GM19397 (cell line): ENCODE results near the gene XXYLT1.
"Not testable (repeated sequence)": the region's sequence is repeated elsewhere in the genome, so short reads cannot be mapped to it uniquely, and the experiment has no call there.

ENCODE experiments used
- ATAC-seq: cut with Tn5 transposase; IDR thresholded peaks from one replicate; pipeline ENCODE4 v1.9.1; 2021; ENCODE audit warnings: mild to moderate bottlenecking, moderate library complexity; ENCODE audit not compliant: unreplicated experiment

Gene XXYLT1

DNA sequence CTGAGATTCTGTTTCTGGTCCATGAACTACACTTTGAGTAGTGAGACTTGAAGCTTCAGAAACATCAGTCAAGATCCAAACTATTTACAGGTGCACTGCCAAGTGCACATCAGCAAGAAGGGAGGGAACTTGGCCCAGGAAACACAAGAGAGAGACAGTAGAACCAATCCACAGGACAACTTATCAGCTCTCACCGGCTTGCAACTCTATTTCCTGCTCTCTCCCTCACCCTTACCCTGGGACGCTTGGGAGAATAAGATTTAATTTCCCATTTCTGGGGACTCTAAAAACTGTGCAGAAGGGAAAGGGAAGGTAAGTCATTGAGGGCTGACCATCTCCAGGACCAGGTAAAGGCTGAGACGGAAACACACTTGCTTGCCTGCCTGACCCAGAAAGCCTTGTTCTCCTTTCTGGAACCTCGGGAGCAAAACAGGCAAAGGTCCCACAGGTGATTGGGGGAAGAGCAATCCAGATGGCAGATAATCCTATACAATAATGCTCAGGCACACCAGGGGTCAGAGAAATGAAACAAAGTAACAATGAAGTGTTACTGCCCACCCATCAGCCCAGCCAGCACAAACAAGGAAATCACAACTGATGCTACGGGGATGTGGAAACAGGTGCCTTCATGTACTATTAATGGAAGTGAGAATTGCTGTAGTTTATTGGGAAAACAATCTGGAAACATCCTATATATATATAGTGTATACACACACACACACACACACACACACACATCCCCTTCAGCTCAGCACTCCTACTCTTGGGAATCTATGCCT, 154.4 kb downstream of the XXYLT1 start:
- no peak for ATAC-seq

DNA sequence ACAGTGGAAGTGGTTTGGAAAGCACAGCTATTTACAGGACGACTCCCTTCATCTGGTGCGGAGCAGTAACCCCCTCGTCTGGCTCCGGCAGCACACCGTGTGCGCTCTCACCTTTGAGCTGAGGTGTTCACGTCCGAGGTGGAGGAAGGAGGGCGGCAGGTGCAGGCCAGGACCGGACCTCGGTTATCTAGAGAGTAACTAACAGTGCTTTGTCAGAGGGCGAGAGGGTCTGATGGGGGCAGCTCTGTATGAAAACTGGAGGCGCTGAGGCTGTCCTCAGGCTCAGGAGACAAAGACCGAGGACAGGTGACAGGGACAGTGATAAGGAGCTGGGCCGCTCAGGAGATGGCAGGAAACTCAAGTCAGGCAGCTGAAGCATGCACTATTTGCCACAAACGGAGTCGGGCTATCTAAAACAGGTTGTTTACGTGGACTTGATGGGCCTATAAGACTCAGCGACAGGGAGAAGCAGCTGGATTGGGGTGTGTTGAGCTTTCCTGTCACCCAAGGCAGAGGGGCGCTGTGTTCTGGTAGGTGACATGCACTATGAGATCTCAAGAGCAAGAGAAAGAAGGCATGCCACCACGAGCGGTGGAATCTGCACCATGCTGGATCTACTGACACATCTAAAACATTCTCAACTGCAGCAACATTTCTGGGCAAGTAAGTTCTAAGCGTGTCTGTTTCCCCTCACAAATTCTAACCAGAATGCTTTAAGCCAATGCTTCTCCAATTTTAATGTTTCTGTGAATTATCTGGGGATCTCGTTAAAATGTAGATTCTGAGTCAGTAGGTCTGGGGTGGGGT, 155.2 kb downstream of the XXYLT1 start:
- ATAC-seq = no peak

DNA sequence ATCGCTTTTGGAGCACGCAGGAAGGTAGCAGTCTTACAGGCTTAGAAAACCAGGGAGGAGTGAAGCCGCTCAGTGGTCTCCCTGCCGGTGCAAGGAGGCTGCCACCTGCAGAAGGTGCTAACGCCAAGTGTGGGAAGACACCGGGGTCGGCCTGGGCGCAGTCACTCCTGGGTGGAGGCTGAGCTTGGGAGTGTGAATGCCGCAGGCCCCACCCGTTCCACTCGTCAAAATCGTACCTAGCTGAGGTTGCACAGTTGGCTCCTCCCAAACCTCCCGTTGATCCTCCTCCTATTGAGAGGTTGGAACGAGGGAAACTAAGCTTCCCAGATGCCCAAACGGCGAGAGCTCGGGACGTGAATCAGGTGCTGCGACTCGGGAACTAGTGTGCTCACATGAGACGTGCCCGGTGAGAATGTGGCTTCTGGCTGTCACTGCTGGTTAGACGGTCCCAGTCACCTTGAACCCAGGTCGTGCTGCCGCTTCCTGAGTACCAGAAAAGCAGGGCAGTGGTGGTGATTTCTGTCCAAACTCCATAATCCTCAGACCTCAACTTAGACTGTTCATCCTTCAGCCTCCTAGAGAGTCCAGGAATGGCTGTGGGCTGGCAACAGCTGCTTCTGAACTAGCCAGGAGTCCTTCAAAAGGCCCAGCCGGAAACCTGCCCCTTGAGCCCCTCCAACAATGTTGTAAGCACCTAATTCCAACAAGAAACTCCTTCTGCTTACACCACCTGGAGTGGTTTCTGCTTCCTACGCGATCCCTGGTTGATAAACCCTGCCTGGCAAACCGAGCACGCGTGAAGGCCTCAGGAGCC, 156.0 kb downstream of the XXYLT1 start:
- no peak for ATAC-seq

DNA sequence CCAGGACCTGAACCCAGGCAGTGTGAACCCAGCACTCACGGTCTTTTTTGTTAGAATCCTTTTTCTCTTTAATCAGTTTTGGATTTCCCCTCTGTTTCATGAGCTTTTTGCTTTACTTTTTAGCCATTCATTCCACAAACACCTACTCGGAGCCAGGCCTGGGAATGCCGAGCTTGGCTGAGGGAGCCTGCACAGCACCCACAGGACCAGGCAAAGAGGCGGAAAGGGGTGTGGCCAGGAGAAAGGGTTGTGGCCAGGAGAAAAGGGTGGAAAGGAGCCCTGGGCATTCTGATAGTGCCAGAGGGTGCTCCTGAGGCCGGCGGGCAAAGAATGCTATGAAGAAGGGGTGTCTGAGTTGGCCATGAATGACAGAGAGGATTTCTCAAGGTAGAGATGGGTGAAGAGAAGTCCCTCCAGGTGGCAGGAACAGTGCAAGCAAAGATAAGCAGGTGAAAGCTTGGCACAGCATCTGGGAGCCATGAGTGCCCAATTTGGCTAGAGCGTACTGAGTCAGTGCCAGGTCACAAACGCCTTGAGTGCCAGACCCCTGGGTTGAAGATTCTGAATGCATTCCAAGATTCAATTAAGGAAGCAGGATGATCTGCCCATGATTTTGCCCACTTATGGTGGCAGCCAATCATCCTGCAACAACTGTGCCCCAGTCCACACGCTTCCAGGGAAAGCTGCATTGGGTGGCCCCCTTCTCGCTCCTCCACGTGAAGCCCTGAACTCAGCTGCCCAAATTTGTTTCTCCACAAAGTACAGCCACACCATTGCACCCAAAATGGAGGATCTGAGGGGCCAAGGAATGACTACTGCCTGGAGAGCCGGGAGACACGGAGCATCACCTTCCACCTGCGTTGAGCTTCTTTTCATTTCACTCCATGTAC, 157.2 kb downstream of the XXYLT1 start:
- no peak for ATAC-seq

DNA sequence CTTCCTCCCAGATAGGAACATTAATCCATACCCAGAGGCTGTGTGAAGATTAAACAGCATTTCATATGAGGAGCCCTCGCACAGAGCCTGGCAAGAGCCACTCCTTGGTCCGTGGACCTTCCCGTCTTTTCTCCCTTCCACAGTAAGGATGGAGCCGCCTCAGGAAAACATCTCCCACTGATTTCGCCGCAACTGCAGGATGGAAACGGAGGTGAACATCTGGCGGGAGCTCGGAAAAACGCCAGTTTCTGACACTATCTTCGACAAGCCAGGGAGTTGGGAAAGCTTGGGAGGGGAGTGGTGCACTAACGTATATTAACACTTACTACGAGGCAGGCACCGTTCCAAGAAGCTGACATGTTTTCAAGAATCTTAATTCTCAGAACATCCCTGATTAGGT, 157.9 kb downstream of the XXYLT1 start:
- no peak for ATAC-seq

DNA sequence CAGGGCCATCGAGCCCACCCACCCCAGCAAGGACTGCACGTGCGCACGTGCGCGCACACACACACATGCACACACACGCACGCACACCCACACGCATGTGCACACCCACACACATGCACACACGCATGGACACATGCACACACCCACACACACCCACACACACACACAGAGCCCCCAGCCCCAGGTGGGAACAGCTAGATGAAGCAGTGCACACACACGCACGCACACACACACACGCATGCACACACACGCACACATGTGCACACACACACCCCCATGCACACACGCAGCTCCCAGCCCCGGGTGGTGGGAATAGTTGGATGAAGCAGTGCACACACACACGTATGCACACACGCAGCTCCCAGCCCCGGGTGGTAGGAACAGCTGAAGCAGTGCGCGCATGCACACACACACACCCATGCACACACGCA, 158.6 kb downstream of the XXYLT1 start:
- no peak for ATAC-seq

DNA sequence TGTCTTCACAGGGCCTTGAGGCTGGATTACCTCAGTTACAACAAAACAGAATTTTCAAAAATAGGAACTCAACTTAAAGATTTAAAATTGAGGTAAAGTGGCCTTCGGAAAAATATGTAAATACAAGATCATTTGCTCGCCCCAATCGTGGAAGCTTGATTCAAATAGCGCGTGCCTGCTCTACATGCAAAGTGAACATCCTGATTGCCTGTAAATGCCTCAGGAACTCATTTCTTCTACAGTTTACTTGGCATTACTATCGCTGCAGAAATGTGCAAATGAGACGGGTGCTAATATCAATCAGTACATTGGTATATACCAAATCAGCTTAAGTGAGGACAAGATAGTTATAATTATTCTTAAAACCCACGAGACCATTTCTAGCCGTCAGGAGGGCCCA, 159.2 kb downstream of the XXYLT1 start:
- ATAC-seq = no peak

DNA sequence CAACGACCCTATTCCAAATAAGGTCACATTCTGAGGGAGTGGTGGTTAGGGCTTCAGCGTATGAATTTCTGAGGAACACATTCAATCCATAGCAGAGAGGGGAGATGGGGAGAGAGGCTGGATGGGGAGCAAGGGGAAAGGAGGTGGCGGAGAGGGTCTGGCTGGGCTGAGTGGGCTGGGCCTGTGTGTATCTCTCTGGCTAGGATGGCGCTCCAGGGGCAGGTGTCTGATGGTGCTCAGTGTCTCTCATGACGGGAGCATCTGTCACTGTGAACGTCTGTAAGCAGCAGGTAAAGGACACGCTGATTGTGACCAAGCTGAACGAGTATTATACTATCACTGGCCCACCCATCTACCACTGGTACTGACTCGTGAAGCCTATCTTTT, 159.6 kb downstream of the XXYLT1 start:
- no peak for ATAC-seq

DNA sequence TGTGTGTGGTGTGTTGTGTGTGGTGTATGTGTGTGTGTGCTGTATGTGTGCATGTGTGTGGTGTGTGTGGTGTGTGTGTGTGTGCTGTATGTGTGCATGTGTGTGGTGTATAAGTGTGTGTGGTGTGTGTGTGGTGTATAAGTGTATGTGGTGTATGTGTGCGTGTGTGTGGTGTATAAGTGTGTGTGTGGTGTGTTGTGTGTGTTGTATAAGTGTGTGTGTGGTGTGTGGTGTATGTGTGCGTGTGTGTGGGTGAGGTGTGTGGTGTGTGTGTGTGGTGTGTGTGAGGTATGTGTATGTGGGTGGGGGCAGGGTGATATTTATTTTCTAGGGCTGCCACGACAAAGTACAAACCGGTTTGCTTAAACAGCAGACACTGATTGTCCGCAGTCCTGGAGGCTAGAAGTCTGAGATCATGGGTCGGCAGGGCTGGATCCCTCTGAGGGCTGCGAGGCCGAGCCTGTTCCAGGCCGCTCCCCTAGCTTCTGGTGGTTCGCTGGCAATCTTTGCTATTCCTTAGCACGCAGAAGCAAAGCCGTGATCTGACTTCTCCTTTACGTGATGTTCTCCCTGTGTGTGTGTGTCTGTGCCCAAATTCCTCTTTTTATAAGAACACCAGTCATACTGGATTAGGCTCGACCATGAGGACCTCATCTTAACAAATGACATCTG, 160.2 kb downstream of the XXYLT1 start:
- no peak for ATAC-seq

DNA sequence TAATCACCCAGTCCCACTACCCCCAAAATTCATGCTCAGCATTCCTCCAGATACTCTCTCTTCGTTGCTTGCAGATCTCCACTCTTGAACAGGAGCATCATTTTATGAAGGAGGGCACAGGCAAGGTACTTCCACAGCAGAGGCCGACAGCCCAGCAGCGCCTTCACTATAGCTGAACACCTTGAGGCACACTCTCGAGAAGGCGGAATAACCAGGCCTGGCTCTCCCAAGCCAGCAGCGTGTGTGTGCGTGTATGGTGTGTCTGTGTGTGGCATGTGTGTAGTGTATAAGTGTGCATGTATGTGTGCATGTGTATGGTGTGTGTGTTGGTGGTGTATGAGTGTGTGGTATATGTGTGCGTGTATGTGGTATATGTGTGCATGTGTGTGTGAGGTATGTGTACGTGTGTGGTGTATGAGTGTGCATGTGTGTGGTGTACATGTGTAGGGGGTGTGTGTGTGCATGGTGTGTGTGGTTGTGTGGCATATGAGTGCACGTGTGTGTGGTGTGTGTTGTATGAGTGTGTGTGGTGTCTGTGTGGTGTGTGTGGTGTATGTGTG, 161.8 kb downstream of the XXYLT1 start:
- no peak for ATAC-seq

DNA sequence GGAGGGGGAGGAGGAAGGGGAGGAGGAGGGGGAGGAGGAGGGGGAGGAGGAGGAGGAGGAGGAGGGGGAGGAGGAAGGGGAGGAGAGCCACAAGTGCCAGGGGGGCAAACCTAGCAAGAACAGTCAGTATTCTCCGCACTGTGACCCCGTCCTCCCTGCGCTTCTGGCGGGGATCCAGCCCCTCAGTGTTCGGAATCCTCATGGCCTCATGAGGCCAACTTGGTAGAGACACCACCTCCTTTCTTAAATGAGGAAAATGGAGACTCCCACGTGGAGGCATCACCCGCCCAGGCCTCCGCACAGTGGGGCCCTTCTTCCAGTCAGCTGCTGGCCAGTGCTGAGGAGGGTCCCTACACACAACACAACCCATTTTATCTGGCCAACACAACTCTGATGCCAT, 163.4 kb downstream of the XXYLT1 start:
- no peak for ATAC-seq

DNA sequence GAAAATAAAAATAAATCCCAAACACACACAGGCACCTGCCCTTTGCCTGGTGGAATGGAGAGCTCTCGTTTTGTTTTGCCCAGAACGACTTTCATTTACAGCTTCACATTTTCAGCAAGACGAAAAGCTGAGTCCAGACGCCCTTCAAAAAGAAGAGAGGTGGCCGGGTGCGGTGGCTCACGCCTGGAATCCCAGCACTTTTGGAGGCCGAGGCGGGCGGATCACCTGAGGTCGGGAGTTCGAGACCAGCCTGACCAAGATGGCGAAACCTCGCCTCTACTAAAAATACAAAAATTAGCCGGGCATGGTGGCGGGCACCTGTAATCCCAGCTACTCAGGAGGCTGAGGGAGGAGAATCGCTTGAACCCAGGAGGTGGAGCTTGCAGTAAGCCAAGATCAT, 163.9 kb downstream of the XXYLT1 start:
- not testable (repeated sequence) for ATAC-seq

DNA sequence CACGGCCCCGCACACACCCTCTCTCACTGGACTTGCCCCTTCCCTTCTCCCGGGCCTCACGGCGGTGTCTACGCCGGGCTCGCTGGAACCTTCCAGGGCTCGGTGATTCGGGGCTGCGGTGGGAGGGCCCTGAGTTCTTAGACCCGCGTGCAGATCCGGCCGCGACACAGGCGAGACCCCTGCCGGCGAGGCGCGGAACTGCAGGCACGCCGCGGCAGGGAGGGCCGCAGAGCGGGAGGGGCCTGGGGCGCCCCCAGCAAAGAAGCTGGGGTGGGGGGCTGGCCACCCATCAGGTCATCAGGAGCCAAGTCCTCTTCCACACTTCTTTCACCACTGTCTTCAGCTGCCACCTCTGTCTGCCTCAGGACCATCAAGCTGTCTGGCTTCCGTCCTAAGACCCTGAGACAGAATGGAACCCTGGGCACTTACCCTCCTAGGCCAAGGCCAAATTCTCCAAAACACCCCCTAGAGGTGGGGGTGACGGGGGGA, 164.5 kb downstream of the XXYLT1 start:
- ATAC-seq = no peak

DNA sequence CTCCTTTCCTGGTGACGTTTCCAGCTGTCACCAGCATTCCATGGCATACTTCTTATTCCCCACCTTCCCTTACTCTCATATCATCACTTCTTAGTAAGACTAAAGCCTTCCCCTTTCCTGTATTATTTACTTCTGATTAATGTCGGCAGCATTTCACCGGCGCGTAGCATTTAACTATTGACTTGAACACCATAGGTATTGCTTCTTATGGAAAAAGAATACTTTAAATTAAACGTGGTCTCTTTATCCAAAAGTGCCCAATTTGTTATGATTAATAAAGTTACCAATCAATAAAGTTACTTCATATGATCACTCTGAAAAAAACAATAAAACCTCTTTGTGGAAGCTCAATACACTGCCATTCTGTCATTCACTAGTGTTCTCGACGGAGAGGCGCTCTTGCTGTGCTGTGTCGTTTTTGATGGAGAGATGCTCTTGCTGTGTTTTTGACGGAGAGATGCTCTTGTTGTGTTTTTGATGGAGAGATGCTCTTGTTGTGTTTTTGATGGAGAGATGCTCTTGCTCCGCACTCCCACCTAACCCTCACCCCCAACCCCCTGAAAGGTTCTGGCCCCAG, 165.0 kb downstream of the XXYLT1 start:
- ATAC-seq = no peak

DNA sequence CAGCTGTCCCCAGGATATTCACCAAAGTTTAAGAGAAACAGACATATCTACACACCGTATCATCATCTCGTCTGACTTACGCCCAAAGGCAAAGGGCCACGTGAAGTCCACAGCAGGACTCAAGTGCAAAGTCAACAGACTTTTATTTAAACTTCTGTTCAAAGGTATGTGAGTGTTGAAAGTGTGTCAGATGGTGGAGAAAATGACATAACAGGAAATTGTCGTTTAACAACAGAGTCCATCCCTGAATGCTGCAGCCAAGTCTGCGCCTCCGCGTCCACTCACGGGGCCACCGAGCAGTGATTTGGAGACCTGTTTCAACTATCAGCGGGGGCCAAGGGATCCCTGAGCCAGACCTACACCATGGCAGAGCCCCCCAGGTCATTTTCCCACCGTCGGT, 165.6 kb downstream of the XXYLT1 start:
- no peak for ATAC-seq

DNA sequence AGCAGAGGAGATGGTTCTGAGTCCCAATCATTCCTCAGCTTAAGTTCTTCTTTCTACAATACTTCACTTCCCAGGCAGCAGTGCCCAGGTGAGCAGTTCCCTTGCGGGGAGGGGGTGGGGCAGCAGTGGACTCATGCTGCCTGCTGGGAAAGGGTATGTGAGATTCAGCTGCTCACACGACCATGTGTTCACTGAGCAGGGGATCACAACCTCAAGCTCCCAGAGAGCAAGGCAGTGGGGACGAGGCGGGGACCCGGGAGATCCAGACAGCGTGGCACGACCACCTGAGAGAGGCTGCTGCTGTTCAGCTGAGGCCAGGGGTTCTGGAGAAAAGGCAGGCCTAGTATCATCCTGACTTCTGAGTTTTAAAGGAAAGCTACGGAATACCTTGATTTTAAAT, 166.6 kb downstream of the XXYLT1 start:
- no peak for ATAC-seq

DNA sequence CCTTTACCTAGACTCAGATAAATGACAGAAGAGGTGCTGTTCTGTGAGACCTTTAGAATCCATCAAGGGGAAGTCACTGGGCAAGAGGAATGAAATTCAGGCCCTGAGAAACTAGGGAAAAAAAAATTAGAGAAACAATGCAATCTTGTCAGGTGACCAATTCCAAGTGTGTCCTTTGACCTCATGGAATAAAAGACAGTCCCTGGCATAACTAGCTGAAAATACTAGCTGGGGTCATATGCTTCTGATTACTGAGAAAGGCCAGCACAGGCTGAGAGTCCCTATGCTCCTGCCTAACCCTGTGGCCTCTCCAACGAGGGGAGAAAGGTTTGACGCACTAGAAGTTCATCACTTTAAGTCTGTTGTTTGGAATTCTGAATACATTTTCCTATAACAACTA, 167.3 kb downstream of the XXYLT1 start:
- no peak for ATAC-seq

DNA sequence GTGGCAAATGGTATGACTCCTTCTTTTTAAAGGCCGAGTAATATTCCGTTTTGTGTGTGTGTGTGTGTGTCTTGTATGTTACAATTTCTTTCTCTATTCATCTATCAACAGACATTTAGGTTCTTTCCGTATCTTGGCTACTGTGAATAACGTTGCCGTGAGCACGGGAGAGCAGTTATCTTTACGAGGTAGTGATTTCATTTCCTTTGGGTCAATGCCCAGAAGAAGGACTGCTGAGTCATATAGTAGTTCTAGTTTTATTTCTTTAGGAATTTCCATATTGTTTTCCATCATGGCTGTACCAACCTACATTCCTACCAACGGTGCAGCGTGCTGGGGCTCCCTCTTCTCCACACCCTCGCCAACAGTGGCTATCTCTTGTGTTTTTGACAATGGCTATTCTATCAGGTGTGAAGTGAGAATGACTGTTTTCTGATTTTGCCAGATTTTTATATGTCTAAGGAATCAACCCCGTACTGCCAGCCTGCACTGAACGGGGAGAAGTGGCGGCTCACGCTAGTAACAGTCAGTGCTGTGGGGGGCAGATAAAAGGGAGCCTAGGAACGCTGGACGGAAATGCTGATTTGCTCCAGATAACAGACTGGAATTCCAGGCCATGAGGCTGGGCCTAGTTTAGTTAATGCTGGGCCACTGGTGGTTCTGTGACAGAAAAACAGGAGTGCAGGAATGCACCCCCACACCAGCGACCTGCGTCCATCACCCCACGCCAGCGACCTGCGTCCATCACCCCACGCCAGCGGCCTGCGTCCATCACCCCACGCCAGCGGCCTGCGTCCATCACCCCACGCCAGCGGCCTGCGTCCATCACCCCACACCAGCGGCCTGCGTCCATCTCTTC, 168.1 kb downstream of the XXYLT1 start:
- no peak for ATAC-seq
